ENCODE results near the gene ZNF622.

Gene ZNF622

GRCh38 chr5:16465544-16466432, at the start of gene ZNF622:
ZNF622 (minus strand) TSS chr5:16465800; CDS start chr5:16465665, 135 bp downstream.
- H2AFZ ChIP-seq (ENCODE audit: low read depth, low read length): peak within 1 kb of the TSS; percentile 70
- peaks cover 29% of the 10 kb centered on the region for H3K36me3 ChIP-seq (ENCODE audit: insufficient read depth, low read length)
- H3K27me3 ChIP-seq (ENCODE audit: insufficient read depth, low read length): no peaks in the 10 kb centered on the region
- no peaks in the 10 kb centered on the region for H3K9me3 ChIP-seq (ENCODE audit: low read length)
- H3K4me3 ChIP-seq (ENCODE audit: low read length): peak within 1 kb of the TSS; percentile 75
- peaks cover 24% of the 10 kb centered on the region for H3K4me1 ChIP-seq (ENCODE audit: insufficient read depth, low read length)

DNA sequence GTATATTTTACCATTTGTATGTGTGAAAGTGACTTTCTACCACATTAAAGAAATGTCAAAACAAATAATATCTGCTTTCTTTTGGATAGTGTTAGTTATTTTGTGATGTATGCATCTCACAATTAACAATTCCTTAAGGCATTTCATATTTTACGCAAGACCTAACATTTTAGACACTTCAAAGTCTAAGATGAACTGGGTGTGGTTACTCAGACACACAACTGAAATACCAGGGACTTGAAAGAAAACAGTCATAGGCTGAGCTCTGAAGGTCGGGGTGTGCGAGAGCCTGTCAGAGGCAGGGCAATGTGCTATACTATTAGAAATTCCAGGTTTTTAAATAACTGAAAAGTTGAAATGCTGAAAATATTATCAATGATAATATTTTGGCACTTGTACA, 44.5 kb upstream of the ZNF622 start:
- no peaks in the 10 kb centered on the region for H3K4me1 ChIP-seq (ENCODE audit: insufficient read depth, low read length)
- H3K36me3 ChIP-seq (ENCODE audit: insufficient read depth, low read length): no peaks in the 10 kb centered on the region
- H3K9me3 ChIP-seq (ENCODE audit: low read length): no peaks in the 10 kb centered on the region
- H2AFZ ChIP-seq (ENCODE audit: low read depth, low read length): no peak overlapping the region
- H3K27me3 ChIP-seq (ENCODE audit: insufficient read depth, low read length): peaks cover 7% of the 10 kb centered on the region
- no peak overlapping the region for H3K4me3 ChIP-seq (ENCODE audit: low read length)

GRCh38 chr5:16508730-16509531, 43.3 kb upstream of the ZNF622 start:
- Histone ChIP-seq H3K36me3 (ENCODE audit: insufficient read depth, low read length) (no peaks in the 10 kb centered on the region), H3K27me3 (ENCODE audit: insufficient read depth, low read length) (peaks cover 7% of the 10 kb centered on the region), H3K4me3 (ENCODE audit: low read length) (no peak overlapping the region), H2AFZ (ENCODE audit: low read depth, low read length) (no peak overlapping the region), H3K4me1 (ENCODE audit: insufficient read depth, low read length) (no peaks in the 10 kb centered on the region), H3K9me3 (ENCODE audit: low read length) (no peaks in the 10 kb centered on the region)

DNA sequence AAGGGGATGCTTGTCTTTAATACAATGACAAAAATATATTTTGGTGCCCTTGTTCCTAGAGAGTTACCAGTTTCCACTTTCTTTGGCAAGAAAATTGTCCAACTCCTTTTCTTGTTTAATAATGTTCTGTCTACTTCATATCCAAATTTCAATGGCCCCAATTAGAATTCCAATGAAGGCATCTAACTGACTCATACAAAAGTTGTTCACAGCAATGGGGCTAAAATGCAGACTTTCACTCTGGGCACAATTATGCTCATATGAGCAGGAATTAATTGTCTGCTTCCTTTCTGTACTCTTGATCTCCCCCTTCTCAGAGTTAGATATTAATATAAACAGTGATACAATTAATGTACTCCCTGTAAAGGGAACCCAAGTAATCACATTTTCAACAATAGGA, 42.1 kb upstream of the ZNF622 start:
- Histone ChIP-seq H3K4me1 (ENCODE audit: insufficient read depth, low read length) (no peaks in the 10 kb centered on the region), H3K36me3 (ENCODE audit: insufficient read depth, low read length) (no peaks in the 10 kb centered on the region), H3K27me3 (ENCODE audit: insufficient read depth, low read length) (peaks cover 7% of the 10 kb centered on the region), H3K9me3 (ENCODE audit: low read length) (no peaks in the 10 kb centered on the region), H3K4me3 (ENCODE audit: low read length) (no peak overlapping the region), H2AFZ (ENCODE audit: low read depth, low read length) (no peak overlapping the region)

GRCh38 chr5:16505904-16506303, 40.3 kb upstream of the ZNF622 start:
- Histone ChIP-seq H2AFZ (ENCODE audit: low read depth, low read length) (no peak overlapping the region), H3K36me3 (ENCODE audit: insufficient read depth, low read length) (no peaks in the 10 kb centered on the region), H3K27me3 (ENCODE audit: insufficient read depth, low read length) (peaks cover 5% of the 10 kb centered on the region), H3K9me3 (ENCODE audit: low read length) (no peaks in the 10 kb centered on the region), H3K4me3 (ENCODE audit: low read length) (no peak overlapping the region), H3K4me1 (ENCODE audit: insufficient read depth, low read length) (no peaks in the 10 kb centered on the region)

DNA sequence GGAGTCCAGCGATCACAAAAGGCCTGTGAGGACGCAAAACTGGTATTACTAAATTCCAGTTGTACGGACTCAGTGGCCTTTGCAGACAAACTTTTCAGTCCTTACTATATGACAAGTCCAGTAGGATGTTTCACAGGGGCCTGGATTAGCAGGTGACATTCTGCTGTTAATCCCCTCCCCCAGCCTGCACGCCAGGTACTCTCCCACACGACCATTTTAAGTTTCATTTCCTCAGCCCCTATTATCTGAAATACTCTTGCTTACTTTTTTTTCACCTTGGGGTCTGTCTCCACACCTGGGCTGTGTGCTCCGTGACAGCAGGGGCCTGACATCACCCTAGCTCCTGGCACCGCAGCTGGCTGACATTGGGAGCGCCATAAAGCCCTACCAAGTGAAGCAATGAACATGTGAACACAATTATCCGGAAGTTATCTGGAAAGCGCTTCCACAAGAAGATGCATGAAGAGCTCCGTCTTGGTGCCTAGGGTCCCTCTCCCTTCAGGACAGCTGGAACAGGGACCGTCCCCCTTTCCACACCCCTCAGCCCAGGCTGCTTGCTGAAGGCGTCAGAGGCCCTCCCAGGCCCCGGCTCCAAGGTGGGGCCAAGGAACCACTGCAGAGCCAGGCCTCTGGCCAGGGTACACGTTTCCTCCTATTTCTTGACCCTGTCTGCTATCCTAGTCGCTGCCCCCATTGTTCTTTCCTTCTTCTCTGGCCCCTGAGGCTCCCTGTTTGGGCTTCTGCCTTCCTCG, 39.7 kb upstream of the ZNF622 start:
- Histone ChIP-seq H3K9me3 (ENCODE audit: low read length) (no peaks in the 10 kb centered on the region), H2AFZ (ENCODE audit: low read depth, low read length) (no peak overlapping the region), H3K4me1 (ENCODE audit: insufficient read depth, low read length) (no peaks in the 10 kb centered on the region), H3K27me3 (ENCODE audit: insufficient read depth, low read length) (peaks cover 5% of the 10 kb centered on the region), H3K4me3 (ENCODE audit: low read length) (no peak overlapping the region), H3K36me3 (ENCODE audit: insufficient read depth, low read length) (no peaks in the 10 kb centered on the region)

DNA sequence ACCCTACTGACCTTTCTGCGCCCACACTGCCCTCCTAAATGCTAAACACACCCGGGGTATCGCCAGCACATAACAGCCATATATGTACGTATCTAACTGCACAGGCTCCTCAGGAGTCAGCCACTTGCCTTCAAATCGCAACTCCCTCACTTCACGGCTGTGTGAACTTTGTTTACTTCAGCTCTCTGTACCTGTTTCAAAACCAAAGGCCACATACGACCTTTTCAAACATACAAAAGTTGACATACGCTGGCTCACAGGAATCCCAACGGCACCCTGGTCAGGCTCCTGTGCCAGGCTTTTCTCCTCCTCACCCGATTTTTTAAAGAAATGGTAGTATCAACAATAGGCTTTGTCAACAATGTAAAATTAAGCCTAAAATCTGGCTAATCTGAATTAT, 39.0 kb upstream of the ZNF622 start:
- no peak overlapping the region for H2AFZ ChIP-seq (ENCODE audit: low read depth, low read length)
- peaks cover 5% of the 10 kb centered on the region for H3K27me3 ChIP-seq (ENCODE audit: insufficient read depth, low read length)
- H3K4me1 ChIP-seq (ENCODE audit: insufficient read depth, low read length): no peaks in the 10 kb centered on the region
- no peaks in the 10 kb centered on the region for H3K36me3 ChIP-seq (ENCODE audit: insufficient read depth, low read length)
- no peaks in the 10 kb centered on the region for H3K9me3 ChIP-seq (ENCODE audit: low read length)
- H3K4me3 ChIP-seq (ENCODE audit: low read length): no peak overlapping the region

- Histone ChIP-seq H3K4me3 (ENCODE audit: low read length) (no peak overlapping the region), H2AFZ (ENCODE audit: low read depth, low read length) (no peak overlapping the region), H3K9me3 (ENCODE audit: low read length) (no peaks in the 10 kb centered on the region), H3K36me3 (ENCODE audit: insufficient read depth, low read length) (no peaks in the 10 kb centered on the region), H3K27me3 (ENCODE audit: insufficient read depth, low read length) (peaks cover 2% of the 10 kb centered on the region), H3K4me1 (ENCODE audit: insufficient read depth, low read length) (no peaks in the 10 kb centered on the region)
Observed at GRCh38 chr5:16502866-16503265, 37.3 kb upstream of the ZNF622 start.

- no peaks in the 10 kb centered on the region for H3K36me3 ChIP-seq (ENCODE audit: insufficient read depth, low read length)
- no peak overlapping the region for H2AFZ ChIP-seq (ENCODE audit: low read depth, low read length)
- no peaks in the 10 kb centered on the region for H3K4me1 ChIP-seq (ENCODE audit: insufficient read depth, low read length)
- H3K9me3 ChIP-seq (ENCODE audit: low read length): no peaks in the 10 kb centered on the region
- no peak overlapping the region for H3K4me3 ChIP-seq (ENCODE audit: low read length)
- H3K27me3 ChIP-seq (ENCODE audit: insufficient read depth, low read length): peaks cover 2% of the 10 kb centered on the region
Observed at GRCh38 chr5:16500024-16500423, 34.4 kb upstream of the ZNF622 start.

- H3K27me3 ChIP-seq (ENCODE audit: insufficient read depth, low read length): peaks cover 2% of the 10 kb centered on the region
- H3K9me3 ChIP-seq (ENCODE audit: low read length): peaks cover 1% of the 10 kb centered on the region
- H3K4me1 ChIP-seq (ENCODE audit: insufficient read depth, low read length): no peaks in the 10 kb centered on the region
- H3K36me3 ChIP-seq (ENCODE audit: insufficient read depth, low read length): no peaks in the 10 kb centered on the region
- H2AFZ ChIP-seq (ENCODE audit: low read depth, low read length): no peak overlapping the region
- H3K4me3 ChIP-seq (ENCODE audit: low read length): no peak overlapping the region
Observed at GRCh38 chr5:16497546-16497945, 31.9 kb upstream of the ZNF622 start.

GRCh38 chr5:16493261-16493660, 27.7 kb upstream of the ZNF622 start:
- H2AFZ ChIP-seq (ENCODE audit: low read depth, low read length): no peak overlapping the region
- H3K9me3 ChIP-seq (ENCODE audit: low read length): peaks cover 1% of the 10 kb centered on the region
- no peaks in the 10 kb centered on the region for H3K36me3 ChIP-seq (ENCODE audit: insufficient read depth, low read length)
- no peak overlapping the region for H3K4me3 ChIP-seq (ENCODE audit: low read length)
- no peaks in the 10 kb centered on the region for H3K4me1 ChIP-seq (ENCODE audit: insufficient read depth, low read length)
- no peaks in the 10 kb centered on the region for H3K27me3 ChIP-seq (ENCODE audit: insufficient read depth, low read length)

GRCh38 chr5:16492398-16493140, 27.0 kb upstream of the ZNF622 start:
- H3K36me3 ChIP-seq (ENCODE audit: insufficient read depth, low read length): no peaks in the 10 kb centered on the region
- no peaks in the 10 kb centered on the region for H3K27me3 ChIP-seq (ENCODE audit: insufficient read depth, low read length)
- H2AFZ ChIP-seq (ENCODE audit: low read depth, low read length): no peak overlapping the region
- peaks cover 1% of the 10 kb centered on the region for H3K9me3 ChIP-seq (ENCODE audit: low read length)
- no peak overlapping the region for H3K4me3 ChIP-seq (ENCODE audit: low read length)
- H3K4me1 ChIP-seq (ENCODE audit: insufficient read depth, low read length): no peaks in the 10 kb centered on the region

All from neuron (in vitro differentiated cells).